ENCODE results near the gene SLC26A8.
"Not testable (repeated sequence)": the region's sequence is repeated elsewhere in the genome, so short reads cannot be mapped to it uniquely, and the experiment has no call there.

Gene SLC26A8

GRCh38 chr6:36049582-36049981 is 25.1 kb upstream of the SLC26A8 start:
- FAIRE-seq (no peak), DNase-seq (ENCODE audit: insufficient read length) (no peak)
- TF ChIP-seq POLR2A (IDR thresholded peaks at IDR 0.05; ENCODE audit: low read depth, low read length) (no peak), POLR2AphosphoS5 (IDR thresholded peaks at IDR 0.05; ENCODE audit: low read depth, low read length) (no peak), TAF1 (IDR thresholded peaks at IDR 0.05; ENCODE audit: borderline replicate concordance, low read depth, low read length) (no peak)

GRCh38 chr6:36042618-36043260 is 18.3 kb upstream of the SLC26A8 start:
- FAIRE-seq (no peak), DNase-seq (ENCODE audit: insufficient read length) (no peak)
- TF ChIP-seq POLR2AphosphoS5 (IDR thresholded peaks at IDR 0.05; ENCODE audit: low read depth, low read length) (no peak), TAF1 (IDR thresholded peaks at IDR 0.05; ENCODE audit: borderline replicate concordance, low read depth, low read length) (no peak), POLR2A (IDR thresholded peaks at IDR 0.05; ENCODE audit: low read depth, low read length) (no peak)

- no peak for TF ChIP-seq TAF1 (IDR thresholded peaks at IDR 0.05; ENCODE audit: borderline replicate concordance, low read depth, low read length)
- no peak for TF ChIP-seq POLR2AphosphoS5 (IDR thresholded peaks at IDR 0.05; ENCODE audit: low read depth, low read length)
- TF ChIP-seq POLR2A (IDR thresholded peaks at IDR 0.05; ENCODE audit: low read depth, low read length) = no peak
- FAIRE-seq = no peak
- DNase-seq (ENCODE audit: insufficient read length) = no peak
Observed at GRCh38 chr6:36040958-36041357, 16.5 kb upstream of the SLC26A8 start.

- FAIRE-seq = no peak
- no peak for TF ChIP-seq POLR2A (IDR thresholded peaks at IDR 0.05; ENCODE audit: low read depth, low read length)
- no peak for TF ChIP-seq POLR2AphosphoS5 (IDR thresholded peaks at IDR 0.05; ENCODE audit: low read depth, low read length)
- no peak for TF ChIP-seq TAF1 (IDR thresholded peaks at IDR 0.05; ENCODE audit: borderline replicate concordance, low read depth, low read length)
- no peak for DNase-seq (ENCODE audit: insufficient read length)
Observed at GRCh38 chr6:36039112-36039511, 14.7 kb upstream of the SLC26A8 start.

- TF ChIP-seq TAF1 (IDR thresholded peaks at IDR 0.05; ENCODE audit: borderline replicate concordance, low read depth, low read length) = no peak
- no peak for TF ChIP-seq POLR2AphosphoS5 (IDR thresholded peaks at IDR 0.05; ENCODE audit: low read depth, low read length)
- TF ChIP-seq POLR2A (IDR thresholded peaks at IDR 0.05; ENCODE audit: low read depth, low read length) = no peak
- FAIRE-seq = no peak
- DNase-seq (ENCODE audit: insufficient read length) = no peak
Observed at GRCh38 chr6:36038120-36038876, 13.9 kb upstream of the SLC26A8 start.

GRCh38 chr6:36035225-36035624 is 10.8 kb upstream of the SLC26A8 start:
- no peak for TF ChIP-seq TAF1 (IDR thresholded peaks at IDR 0.05; ENCODE audit: borderline replicate concordance, low read depth, low read length)
- no peak for TF ChIP-seq POLR2A (IDR thresholded peaks at IDR 0.05; ENCODE audit: low read depth, low read length)
- TF ChIP-seq POLR2AphosphoS5 (IDR thresholded peaks at IDR 0.05; ENCODE audit: low read depth, low read length) = no peak
- no peak for DNase-seq (ENCODE audit: insufficient read length)
- no peak for FAIRE-seq

GRCh38 chr6:36034441-36034840 is 10.0 kb upstream of the SLC26A8 start:
- TF ChIP-seq POLR2AphosphoS5 (IDR thresholded peaks at IDR 0.05; ENCODE audit: low read depth, low read length) (no peak), POLR2A (IDR thresholded peaks at IDR 0.05; ENCODE audit: low read depth, low read length) (no peak), TAF1 (IDR thresholded peaks at IDR 0.05; ENCODE audit: borderline replicate concordance, low read depth, low read length) (no peak)
- DNase-seq (ENCODE audit: insufficient read length) (no peak), FAIRE-seq (no peak)

GRCh38 chr6:36033935-36034334 is 9.5 kb upstream of the SLC26A8 start:
- DNase-seq (ENCODE audit: insufficient read length) (no peak), FAIRE-seq (no peak)
- TF ChIP-seq POLR2AphosphoS5 (IDR thresholded peaks at IDR 0.05; ENCODE audit: low read depth, low read length) = no peak
- TF ChIP-seq TAF1 (IDR thresholded peaks at IDR 0.05; ENCODE audit: borderline replicate concordance, low read depth, low read length) = no peak
- TF ChIP-seq POLR2A (IDR thresholded peaks at IDR 0.05; ENCODE audit: low read depth, low read length) = no peak

GRCh38 chr6:36033144-36033543 is 8.7 kb upstream of the SLC26A8 start:
- not testable (repeated sequence) for FAIRE-seq; DNase-seq (ENCODE audit: insufficient read length)

- no peak for TF ChIP-seq TAF1 (IDR thresholded peaks at IDR 0.05; ENCODE audit: borderline replicate concordance, low read depth, low read length)
- no peak for TF ChIP-seq POLR2A (IDR thresholded peaks at IDR 0.05; ENCODE audit: low read depth, low read length)
- no peak for TF ChIP-seq POLR2AphosphoS5 (IDR thresholded peaks at IDR 0.05; ENCODE audit: low read depth, low read length)
- DNase-seq (ENCODE audit: insufficient read length) = no peak
- FAIRE-seq = no peak
Observed at GRCh38 chr6:36032261-36032660, 7.8 kb upstream of the SLC26A8 start.

- FAIRE-seq = no peak
- TF ChIP-seq TAF1 (IDR thresholded peaks at IDR 0.05; ENCODE audit: borderline replicate concordance, low read depth, low read length) = no peak
- TF ChIP-seq POLR2A (IDR thresholded peaks at IDR 0.05; ENCODE audit: low read depth, low read length) = no peak
- TF ChIP-seq POLR2AphosphoS5 (IDR thresholded peaks at IDR 0.05; ENCODE audit: low read depth, low read length) = no peak
- no peak for DNase-seq (ENCODE audit: insufficient read length)
Observed at GRCh38 chr6:36029464-36029863, 5.0 kb upstream of the SLC26A8 start.

- FAIRE-seq (peak; percentile 33), DNase-seq (ENCODE audit: insufficient read length) (no peak)
- TF ChIP-seq POLR2AphosphoS5 (IDR thresholded peaks at IDR 0.05; ENCODE audit: low read depth, low read length) (no peak), POLR2A (IDR thresholded peaks at IDR 0.05; ENCODE audit: low read depth, low read length) (no peak), TAF1 (IDR thresholded peaks at IDR 0.05; ENCODE audit: borderline replicate concordance, low read depth, low read length) (no peak)
Observed at GRCh38 chr6:36028877-36029324, 4.5 kb upstream of the SLC26A8 start.
